GM04504 (cell line): ENCODE data around the gene IPMK.

Experiments
- DNase-seq: peaks from one replicate; pipeline ENCODE4 v3.0.0-alpha.2; 2012; ENCODE audit warnings: low read depth

Gene IPMK

DNA sequence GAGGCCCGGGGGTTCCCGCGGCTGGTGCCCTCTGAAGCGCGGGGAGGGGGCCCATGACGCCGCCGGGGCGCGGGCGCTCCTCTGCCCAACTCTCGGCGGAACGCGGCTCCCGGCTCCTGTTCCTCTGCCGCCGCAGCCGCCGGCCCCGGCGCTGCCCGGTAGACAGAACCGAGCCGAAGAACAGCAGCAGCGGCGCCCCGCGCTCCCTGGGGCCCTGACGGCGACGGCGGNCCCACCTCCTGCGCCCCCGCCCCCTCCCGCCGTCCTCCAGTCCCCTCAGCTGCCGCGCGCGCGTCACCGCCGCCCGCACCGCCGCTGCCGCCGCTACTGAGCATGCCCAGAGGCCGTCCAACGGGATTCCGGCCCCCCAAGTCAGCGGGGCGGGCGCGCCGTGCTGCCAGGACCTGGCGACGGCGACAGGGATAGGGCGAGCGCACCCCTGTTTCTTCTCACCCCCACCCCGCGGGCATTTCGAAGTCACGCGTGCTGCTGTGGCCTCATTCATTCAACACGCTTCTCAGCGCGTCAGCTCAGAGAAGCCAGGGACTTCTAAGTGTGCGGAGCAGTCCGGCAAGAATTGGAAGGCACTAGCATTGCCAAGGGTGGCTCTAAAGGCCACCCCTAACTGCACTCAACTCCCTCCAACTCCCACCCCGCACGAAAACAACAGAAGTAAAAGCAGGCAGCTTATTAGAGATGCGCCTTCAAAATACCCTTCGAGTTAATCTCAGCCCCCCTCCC, at the start of gene IPMK:
Gene IPMK (minus strand): TSS at position 182 of the 741 bp plus-strand sequence. CDS start 283 bp downstream, outside the sequence.
- peak; percentile 83 for DNase-seq

DNA sequence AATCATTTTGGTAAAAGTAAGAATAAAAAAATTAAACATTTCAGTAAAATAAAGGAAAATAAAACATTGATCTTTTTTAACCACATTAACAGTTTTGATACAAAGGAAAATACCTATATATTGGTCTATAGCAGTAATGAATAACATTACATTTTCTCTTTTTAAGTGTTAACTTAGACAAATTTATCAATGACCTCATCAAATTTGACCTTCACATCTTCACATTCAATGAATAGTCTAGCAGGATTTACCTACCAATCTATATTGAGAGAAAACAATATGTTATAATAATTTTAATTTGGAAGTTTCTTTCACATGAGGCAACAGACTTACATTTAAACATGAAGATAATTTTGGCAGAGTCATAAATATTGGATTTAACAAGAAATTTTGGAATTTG, 49.2 kb upstream of the IPMK start:
- no peak for DNase-seq

DNA sequence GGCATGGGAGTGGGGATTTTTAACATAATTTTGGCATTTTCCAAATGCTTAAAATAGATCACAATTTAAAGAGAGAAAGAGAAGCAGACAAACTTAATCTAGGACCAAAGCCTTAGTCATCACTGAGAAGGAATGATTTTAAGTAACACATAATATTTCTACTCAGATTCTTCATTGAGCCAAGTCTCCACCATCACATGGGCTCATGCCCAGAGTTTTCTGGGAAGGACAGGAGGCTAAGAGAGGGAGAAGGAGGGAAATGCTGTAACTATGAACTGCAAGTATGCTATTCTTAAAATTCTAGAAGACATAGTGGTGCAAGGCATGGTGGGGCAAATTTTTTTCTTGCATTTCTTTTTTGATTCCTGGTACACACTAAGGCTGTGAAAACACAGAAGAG, 43.3 kb upstream of the IPMK start:
- no peak for DNase-seq

DNA sequence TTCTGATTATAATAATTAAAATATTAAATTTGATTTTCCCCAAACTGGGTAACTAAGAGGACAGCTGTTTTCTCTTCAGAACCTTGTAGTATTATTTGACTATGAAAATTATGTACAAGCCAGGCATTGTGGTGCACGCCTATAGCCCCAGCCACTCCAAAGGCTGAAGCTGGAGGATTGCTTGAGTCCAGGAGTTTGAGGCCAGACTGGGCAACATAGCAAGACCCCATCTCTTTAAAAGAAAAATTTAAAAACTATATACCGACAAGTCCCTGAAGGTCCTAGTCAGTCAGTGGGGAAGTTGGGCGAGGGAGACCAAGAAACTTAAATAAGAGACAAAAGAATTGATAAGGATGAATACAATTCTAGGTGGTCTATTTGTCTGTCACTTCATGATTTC, 40.0 kb upstream of the IPMK start:
- no peak for DNase-seq

DNA sequence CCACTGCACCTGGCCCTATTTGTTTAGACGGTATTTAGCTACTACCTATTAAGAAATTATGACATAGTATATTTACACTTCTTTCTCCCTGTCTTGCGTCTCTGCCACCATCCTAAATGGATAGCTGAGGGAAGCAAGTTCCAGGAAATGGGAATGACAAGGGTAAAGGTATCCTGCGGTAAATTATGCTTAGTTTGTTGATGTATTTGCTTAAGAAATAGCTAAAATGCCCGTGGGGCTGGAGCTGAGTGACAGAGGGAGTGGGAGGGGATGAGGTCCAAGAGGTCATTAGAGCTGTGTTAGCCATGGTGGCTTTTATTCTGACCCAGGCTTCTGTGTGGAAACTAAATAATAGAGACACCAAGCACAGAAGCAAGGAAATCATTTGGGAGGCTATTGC, 38.1 kb upstream of the IPMK start:
- no peak for DNase-seq

DNA sequence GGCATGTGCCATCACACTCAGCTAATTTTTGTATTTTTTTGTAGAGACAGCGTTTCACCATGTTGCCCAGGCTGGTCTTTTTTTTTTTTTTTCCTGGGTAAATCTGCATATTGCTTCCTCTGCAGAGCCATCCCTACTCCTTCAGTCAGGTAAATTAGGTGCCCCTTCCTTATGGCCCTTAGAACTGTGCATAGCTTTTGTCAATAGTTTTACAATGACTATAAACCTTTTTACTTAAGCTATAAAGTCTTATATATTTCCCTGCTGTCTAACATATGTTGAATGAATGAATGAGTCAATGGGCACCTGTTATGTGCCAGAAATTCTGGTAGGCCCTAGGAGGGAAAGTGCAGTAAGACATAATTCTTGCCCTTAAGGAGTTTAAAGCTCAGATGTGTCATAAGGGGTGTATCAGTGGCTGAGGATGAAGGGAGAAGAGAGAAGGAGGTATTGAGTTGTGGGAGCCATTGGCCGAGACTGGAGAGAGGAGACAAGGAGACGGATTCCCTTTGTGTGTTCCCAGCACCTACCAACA, 36.5 kb upstream of the IPMK start:
- DNase-seq: no peak

DNA sequence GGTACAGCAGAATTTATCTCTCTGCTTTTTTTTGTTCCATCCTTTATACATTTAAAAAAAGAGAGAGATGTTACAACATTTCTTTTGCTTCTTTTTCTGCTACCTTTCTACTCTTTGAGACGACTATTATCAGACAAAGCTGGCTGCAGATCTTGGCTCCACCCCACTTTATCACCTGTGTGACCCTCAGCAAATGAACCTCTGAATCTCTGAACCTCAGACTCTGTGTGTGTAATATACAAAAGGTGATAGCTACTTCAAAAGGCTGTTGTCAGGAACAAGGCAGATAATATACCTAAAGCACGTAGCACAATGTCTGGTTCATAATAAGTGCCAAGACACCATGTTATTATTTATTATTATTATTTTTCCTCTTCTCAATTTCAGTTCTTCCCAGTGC, 34.6 kb upstream of the IPMK start:
- no peak for DNase-seq

DNA sequence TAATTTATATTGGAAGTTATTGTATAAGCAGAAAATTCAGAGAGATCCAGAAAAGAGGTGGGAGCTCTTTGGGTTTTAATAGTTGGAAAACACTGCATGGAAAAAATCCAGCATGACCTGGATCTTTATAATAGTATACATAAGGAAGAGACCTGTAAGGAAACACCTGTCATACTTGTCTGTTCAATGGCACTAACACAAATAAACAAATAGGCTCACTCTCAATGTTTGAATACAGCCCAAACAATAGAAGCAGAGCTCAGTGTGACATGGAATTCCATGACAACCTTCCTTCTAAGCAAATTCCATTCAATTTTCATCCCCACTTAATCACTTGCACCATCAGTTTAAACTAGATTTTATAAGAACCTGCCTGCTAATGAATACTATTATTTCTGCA, 33.0 kb upstream of the IPMK start:
- no peak for DNase-seq

DNA sequence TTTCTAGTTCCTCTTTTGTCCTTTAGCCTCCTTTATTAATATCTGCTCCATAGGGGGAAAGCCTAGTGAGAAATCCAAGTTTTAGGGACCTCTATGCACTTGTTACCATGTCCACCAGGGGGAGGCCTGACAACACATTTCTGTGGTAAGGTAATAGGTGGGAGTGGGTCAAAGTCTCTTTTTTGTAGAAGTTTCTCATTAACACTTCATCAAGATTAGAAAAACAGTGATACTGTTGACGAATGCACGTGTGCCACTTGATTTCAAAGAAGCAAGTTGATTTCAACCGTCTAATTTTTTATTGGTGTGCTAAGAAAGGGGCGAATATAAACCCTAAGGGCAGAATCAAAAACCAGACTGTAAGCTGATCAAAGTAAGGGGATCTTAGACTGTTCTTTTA, 31.9 kb upstream of the IPMK start:
- peak; percentile 21 for DNase-seq

DNA sequence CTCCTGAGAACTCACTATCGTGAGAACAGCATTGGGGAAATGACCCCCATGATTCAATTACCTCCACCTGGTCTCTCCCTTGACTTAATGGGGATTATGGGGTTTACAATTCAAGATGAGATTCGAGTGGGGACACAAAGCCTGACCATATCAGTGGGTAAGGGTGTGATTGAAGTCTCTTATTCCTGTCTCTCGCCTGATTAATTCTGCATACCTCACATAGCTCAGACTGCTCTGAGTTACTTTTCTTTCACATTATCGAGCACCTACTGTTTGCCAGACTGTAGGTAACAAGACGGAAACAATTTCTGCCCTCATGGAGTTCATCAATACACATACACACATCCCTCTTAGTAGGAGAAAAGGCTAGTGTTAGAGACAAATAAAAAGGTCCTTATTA, 26.3 kb upstream of the IPMK start:
- DNase-seq: no peak

DNA sequence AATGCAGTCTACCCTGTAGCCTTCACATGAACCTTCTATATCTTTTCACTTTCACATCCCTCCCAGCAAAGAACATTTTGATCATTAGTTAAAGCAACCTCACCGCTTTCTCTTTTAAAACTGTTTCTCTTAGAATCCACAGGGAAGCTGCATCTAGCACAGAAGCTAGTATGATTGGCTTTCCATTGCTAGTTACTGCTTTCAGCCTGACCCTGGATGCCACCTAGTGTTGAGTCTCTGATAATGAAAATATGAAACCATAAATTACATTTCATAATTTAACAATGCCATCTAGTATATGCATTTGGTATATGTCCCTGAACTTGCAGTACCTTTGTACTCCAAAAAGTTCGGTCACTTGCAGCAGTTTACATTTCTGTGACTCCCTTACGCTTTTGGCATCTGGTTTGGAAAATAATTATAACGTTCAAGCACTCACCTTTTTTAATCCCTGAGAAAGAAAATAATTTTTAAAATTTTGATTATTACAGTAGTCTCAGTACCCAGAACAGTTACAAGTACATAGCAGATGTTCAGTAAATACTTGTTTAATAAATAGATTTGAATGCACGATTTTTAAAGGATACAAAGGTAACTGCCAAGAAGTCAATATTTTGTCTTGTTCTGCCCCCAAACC, 24.0 kb upstream of the IPMK start:
- no peak for DNase-seq

DNA sequence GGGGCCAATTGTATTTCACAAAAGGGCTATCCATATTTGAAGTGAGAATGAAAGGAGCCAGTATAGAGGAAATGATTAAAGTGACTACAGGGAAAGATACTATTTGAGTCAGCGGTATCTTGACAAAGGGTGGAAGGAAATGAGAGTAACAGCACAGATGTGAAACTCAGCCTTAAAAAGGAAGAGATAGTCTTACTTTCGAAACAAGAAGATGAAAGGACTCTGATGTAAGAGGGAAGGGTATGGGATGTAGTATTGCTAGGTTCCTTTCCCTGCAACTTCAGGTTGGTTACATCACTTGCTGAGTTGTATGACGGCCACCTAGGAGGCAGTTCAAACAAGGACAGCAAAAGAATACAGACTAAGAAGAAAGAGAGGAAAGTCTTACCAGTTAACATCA, 14.9 kb upstream of the IPMK start:
- no peak for DNase-seq

DNA sequence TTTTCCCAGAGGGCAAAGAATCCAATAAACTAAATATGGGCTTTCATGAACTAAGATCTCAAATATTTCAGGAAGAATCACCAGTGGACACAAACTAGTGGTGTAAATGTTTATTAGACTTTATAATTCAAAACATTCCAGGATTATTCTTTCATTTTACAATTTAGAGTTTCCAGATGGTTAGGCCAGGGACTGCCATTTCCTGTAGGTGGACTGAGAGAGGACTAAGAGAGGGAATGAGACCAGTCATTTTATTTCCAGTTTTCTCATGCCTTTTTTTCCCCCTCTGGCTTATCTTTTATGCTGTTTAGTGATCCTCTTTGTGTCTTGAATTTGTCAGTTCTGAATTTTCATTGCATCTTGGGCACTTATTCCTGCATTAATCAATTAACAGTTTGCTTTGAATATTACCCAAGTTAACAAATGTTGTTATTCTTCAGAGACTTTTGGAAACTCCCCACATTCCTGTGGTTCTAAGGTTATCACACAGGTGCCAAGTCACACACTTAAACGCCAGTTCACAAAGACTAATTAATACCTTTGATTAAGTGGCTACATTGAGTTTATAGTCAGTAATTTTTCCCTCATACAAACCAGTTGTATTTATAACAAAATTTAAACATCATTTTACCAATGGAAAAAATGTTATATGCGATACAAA, 13.5 kb upstream of the IPMK start:
- DNase-seq: no peak

DNA sequence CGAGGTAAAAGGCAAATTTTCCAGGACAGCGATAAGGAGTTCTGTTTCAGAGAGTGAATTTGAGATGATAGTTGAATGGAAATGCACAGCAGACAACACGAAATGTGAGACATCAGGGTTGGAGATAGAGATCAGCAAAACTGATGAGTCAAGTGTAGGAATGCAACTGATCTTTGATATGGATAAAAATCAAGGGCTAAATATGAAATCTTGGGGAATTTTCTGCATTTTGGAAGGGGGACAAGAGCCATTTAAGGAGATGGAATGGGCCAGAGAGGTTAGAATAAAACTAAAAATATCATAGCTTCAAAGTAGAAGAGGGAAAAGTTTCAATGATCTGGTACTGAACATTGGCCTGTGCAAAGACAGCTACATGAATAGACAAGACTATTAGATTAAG, 12.8 kb upstream of the IPMK start:
- no peak for DNase-seq

DNA sequence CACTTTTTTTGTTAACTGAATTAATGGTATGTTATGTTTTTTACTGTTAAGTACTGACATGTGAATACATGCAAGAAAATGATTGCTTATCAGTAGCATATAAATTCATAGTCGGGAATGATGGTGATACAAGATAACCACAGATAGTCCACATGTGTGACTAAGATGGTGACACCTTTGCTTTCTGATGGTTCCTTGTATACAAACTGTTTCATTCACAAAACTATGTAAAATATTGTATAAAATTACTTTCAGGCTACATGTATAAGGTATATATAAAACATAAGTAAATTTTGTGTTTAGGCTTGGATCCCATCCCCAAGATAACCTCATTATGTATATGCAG, 11.2 kb upstream of the IPMK start:
- DNase-seq: no peak

DNA sequence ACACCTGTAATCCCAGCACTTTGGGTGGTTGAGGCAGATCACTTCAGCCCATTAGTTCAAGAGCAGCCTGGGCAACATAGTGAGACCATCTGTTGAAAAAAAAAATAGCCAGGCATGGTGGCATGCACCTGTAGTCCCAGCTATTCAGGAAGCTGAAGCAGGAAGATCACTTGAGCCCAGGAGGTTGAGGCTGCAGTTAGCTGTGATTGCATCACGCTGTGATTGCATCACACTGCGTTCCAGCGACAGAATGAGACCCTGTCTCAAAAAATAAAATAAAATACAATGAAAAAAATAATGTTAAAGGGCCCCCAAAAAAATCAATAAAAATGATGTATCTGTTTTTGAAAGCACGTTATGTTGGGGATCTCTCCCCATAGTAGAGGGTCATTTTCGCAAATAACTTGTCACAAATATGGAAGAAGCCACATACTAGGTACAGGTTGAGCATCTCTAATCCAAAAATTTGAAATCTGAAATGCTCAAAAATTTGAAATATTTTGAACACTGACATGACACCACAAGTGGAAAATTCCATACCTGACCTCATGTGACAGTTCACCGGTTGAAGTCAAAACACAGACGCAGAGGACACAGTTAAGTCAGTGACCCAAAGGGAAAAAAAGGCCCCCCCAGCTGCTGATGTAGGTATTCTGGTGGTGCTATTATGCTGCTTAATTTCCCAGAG, 10.7 kb upstream of the IPMK start:
- DNase-seq: no peak

DNA sequence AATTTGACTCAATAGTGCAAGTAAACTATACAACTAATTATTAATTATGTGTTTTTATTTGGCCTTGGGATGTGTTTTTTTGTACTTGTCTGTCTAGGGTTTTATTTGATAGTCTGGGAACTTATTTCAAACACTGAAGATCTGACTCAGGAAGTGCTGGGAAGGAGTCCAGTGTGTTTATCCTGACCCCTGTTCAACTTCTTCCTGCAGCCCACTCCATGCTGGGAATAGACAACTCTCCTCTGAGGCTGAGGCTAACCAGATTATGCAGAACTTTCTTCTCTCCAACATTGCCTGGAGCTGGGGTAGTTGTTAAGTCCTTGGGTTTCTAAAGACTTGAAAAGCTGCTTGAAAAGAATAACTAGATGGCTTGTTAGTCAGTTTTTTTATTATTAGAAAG, 8.2 kb upstream of the IPMK start:
- no peak for DNase-seq

DNA sequence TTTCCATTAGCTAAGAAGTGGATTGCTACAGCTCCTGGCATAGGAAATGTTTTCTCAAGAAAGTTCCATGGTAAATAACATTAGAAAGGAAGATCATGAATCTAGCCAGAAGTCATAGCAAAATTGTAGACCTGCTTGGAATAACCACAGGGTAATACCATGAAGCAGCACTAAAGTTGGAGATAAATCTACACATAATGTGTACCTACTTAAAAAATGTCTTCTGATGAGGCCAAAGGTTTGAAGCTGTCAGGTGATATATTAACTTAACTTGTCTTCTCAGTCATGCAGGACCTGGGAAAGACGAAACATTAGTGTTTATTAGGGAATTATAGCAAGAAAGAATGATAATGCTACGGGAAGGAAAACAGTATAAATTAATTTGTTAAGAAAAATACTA, 7.6 kb upstream of the IPMK start:
- DNase-seq: no peak

DNA sequence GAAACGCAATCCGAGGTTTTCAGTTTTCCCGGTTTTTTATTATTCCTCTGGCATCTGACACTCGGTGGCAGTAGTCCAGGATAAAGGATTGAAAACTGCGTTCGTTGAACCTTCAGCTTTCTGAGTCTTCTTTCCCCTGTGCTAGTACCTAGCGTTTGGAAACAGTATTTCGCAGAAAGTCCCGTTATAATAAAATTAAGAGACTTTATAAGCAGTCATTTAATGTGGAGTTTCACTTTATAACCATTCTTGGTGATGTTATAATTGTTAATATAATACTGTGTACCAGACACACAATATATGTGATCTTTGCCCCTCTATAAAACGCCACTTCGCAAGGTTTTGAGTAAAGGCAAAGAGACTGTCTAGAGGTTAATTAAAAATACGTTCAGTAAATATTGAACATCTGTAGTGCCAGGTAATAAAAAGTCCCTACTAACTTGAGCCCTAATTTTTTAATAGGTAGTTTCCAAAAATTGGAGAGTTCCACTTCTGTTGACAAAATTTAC, 2.1 kb upstream of the IPMK start:
- DNase-seq: no peak

DNA sequence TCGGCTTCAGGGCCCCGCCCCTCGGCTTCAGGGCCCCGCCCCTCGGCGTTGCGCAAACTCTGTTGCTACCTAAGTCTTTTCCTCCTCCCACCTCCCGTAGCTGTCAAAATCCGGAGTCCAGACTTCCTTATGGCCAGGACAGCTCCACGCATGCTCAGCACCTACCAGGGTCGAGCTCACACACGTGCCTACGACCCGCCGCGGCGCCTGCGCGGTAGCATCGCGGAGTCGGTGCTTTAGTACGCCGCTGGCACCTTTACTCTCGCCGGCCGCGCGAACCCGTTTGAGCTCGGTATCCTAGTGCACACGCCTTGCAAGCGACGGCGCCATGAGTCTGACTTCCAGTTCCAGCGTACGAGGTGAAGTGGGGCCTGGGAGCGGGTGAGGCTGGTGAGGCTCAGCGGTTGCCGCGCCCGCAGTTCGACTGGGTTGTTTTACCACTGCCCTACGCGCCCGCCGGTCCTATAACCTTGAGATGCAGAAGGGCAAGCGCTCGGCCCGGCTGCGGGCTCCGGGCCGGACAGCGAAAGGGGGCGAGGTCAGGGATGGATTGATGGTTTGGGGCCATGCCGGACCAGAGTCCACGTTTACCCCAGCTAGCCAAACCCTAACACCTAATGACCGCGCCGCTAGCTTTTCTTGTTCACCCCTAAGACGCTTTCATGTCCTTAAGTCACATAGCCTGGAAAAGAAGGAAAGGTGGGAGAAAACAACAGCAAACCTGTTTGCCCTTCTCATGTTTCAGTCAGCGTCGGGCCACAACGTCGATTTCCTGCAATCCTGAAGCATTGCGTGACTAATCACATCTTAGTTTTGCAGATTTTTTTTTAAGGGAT, 1.5 kb upstream of the IPMK start, which contains the start of gene CISD1:
Gene CISD1 (plus strand): TSS at position 217 of the 836 bp plus-strand sequence. CDS start 112 bp downstream, at position 329.
- peak; percentile 99 for DNase-seq

DNA sequence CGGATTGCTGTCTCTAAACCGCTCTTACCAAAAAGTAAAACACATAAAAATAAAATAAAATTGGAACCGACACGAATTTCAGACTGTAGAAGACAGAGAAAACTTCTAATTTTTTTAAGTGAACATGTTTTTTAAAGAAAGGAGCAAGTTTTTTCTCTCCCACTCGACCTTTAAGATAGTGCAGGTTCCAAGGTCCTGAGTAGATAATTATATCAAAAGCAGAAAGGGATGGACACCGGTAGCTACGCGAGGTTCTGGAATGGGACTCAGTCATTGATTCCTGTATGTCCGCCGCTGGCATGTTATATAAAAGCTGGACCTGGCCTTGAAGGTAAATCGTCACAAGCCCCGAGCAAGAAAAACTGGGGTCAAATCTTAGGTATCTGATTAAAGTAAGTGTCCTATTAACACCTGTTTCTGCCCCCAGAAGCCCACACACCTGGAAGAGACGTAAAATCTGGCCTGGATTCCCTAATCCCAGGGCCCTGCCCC, 806 bp upstream of the IPMK start:
- no peak for DNase-seq
